ENCODE measurements around the gene REPIN1. TPM values are rescaled to one million over a fixed set of nuclear protein-coding genes. Genes with fewer than 3 reads are reported as not detected.
A peak's percentile ranks its signal among the peaks of the same experiment; 100 is the strongest.

The REPIN1 gene
- total RNA-seq, 1 donor from 2014 or later = 148 TPM

GRCh38 chr7:150388306-150388705 is 19.7 kb downstream of the REPIN1 start:
- Mint-ChIP-seq H3K36me3 (ENCODE audit: insufficient read depth) (peaks cover 7% of the 10 kb centered on the region), H3K9me3 (ENCODE audit: low read depth) (no peaks in the 10 kb centered on the region), H3K27ac (no peak overlapping the region), H3K4me1 (ENCODE audit: low read depth) (peaks cover 27% of the 10 kb centered on the region), H3K4me3 (ENCODE audit: low read depth) (no peak overlapping the region), H3K27me3 (no peaks in the 10 kb centered on the region)
- TF ChIP-seq CTCF (IDR thresholded peaks at IDR 0.05; ENCODE audit: unreplicated experiment) = no peak
- no peak for DNase-seq (ENCODE audit: low spot score, unreplicated experiment)

GRCh38 chr7:150388709-150389531 is 20.3 kb downstream of the REPIN1 start:
- no peak for DNase-seq (ENCODE audit: low spot score, unreplicated experiment)
- Mint-ChIP-seq H3K36me3 (ENCODE audit: insufficient read depth) (peaks cover 7% of the 10 kb centered on the region), H3K27me3 (no peaks in the 10 kb centered on the region), H3K4me1 (ENCODE audit: low read depth) (peaks cover 20% of the 10 kb centered on the region), H3K9me3 (ENCODE audit: low read depth) (no peaks in the 10 kb centered on the region), H3K27ac (peak overlapping the region; percentile 2), H3K4me3 (ENCODE audit: low read depth) (no peak overlapping the region)
- peak; percentile 53 for TF ChIP-seq CTCF (IDR thresholded peaks at IDR 0.05; ENCODE audit: unreplicated experiment)

- no peaks in the 10 kb centered on the region for H3K9me3 Mint-ChIP-seq (ENCODE audit: low read depth)
- no peak overlapping the region for H3K4me3 Mint-ChIP-seq (ENCODE audit: low read depth)
- DNase-seq (ENCODE audit: low spot score, unreplicated experiment) = no peak
- no peak for TF ChIP-seq CTCF (IDR thresholded peaks at IDR 0.05; ENCODE audit: unreplicated experiment)
- peak overlapping the region; percentile 2 for H3K27ac Mint-ChIP-seq
- H3K4me1 Mint-ChIP-seq (ENCODE audit: low read depth) = peaks cover 15% of the 10 kb centered on the region
- H3K36me3 Mint-ChIP-seq (ENCODE audit: insufficient read depth) = peaks cover 7% of the 10 kb centered on the region
- H3K27me3 Mint-ChIP-seq = no peaks in the 10 kb centered on the region
Observed at GRCh38 chr7:150389532-150389816, 20.9 kb downstream of the REPIN1 start.

- Mint-ChIP-seq H3K9me3 (ENCODE audit: low read depth) (no peaks in the 10 kb centered on the region), H3K4me3 (ENCODE audit: low read depth) (no peak overlapping the region), H3K27ac (no peak overlapping the region), H3K27me3 (no peaks in the 10 kb centered on the region), H3K36me3 (ENCODE audit: insufficient read depth) (peaks cover 7% of the 10 kb centered on the region), H3K4me1 (ENCODE audit: low read depth) (peaks cover 10% of the 10 kb centered on the region)
- DNase-seq (ENCODE audit: low spot score, unreplicated experiment) = no peak
- no peak for TF ChIP-seq CTCF (IDR thresholded peaks at IDR 0.05; ENCODE audit: unreplicated experiment)
Observed at GRCh38 chr7:150390205-150390604, 21.6 kb downstream of the REPIN1 start.

GRCh38 chr7:150393325-150393724 is 24.7 kb downstream of the REPIN1 start:
- peaks cover 10% of the 10 kb centered on the region for H3K36me3 Mint-ChIP-seq (ENCODE audit: insufficient read depth)
- TF ChIP-seq CTCF (IDR thresholded peaks at IDR 0.05; ENCODE audit: unreplicated experiment) = no peak
- no peak for DNase-seq (ENCODE audit: low spot score, unreplicated experiment)
- no peaks in the 10 kb centered on the region for H3K9me3 Mint-ChIP-seq (ENCODE audit: low read depth)
- H3K27me3 Mint-ChIP-seq = no peaks in the 10 kb centered on the region
- H3K4me1 Mint-ChIP-seq (ENCODE audit: low read depth) = peaks cover 6% of the 10 kb centered on the region
- no peak overlapping the region for H3K4me3 Mint-ChIP-seq (ENCODE audit: low read depth)
- no peak overlapping the region for H3K27ac Mint-ChIP-seq
